ENCODE results near the gene SOCS3. TPM values are rescaled to one million over a fixed set of nuclear protein-coding genes. Genes with fewer than 3 reads are reported as not detected.

SOCS3 gene
- total RNA-seq, 1 donor from 2014 or later = 13.4 TPM

DNA sequence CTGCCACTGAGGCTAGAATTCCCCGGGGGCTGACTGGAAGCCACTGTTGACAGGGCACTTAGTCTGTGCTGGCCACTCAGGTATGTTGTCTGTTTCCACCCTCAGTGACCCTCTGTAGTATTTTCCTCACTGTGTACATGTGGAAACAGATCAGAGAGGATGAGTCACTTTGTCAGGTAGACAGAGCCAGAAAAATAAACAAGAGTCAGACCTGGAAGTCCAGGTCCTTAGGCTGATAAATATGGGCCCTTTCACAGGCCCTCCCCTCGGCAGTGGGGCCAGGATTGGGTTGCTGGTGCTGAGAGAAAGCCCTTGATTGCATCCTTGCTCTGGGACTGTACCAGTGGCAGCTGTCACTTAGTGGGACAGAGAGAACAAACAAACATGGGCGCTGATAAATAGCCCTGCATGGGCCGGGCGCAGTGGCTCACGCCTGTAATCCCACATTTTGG lies 39.8 kb upstream of the SOCS3 start:
- no peak overlapping the region for H3K4me3 ChIP-seq (ENCODE audit: insufficient read depth, low read depth, low read length)
- no peak overlapping the region for H3K27ac ChIP-seq (ENCODE audit: low read depth, low read length)
- no peak overlapping the region for H3K9ac ChIP-seq (ENCODE audit: low read length)
- H2AFZ ChIP-seq (ENCODE audit: low read depth, low read length) = no peak overlapping the region
- H3K4me3 Mint-ChIP-seq (ENCODE audit: unreplicated experiment) = no peak overlapping the region
- no peaks in the 10 kb centered on the region for H3K27me3 ChIP-seq (ENCODE audit: insufficient read depth, low read length)
- H3K4me2 ChIP-seq (ENCODE audit: low read length) = no peak overlapping the region
- DNase-seq (ENCODE audit: low read depth) = no peak
- no peaks in the 10 kb centered on the region for H3K9me3 ChIP-seq (ENCODE audit: insufficient read depth, low read depth, low read length)
- no peak for FAIRE-seq
- peaks cover 28% of the 10 kb centered on the region for H3K36me3 ChIP-seq (ENCODE audit: insufficient read depth, low read length)
- H3K27ac Mint-ChIP-seq (ENCODE audit: unreplicated experiment) = no peak overlapping the region
- no peaks in the 10 kb centered on the region for H3K27me3 Mint-ChIP-seq (ENCODE audit: low read depth, unreplicated experiment)
- H3K36me3 Mint-ChIP-seq (ENCODE audit: low read depth, unreplicated experiment) = peaks cover 43% of the 10 kb centered on the region
- H3K79me2 ChIP-seq (ENCODE audit: insufficient read depth, low read length) = peaks cover 53% of the 10 kb centered on the region
- H3K9me3 Mint-ChIP-seq (ENCODE audit: unreplicated experiment) = no peaks in the 10 kb centered on the region
- H3K4me1 Mint-ChIP-seq (ENCODE audit: low read depth, unreplicated experiment) = peaks cover 42% of the 10 kb centered on the region
- TF ChIP-seq EZH2 (IDR thresholded peaks at IDR 0.05; ENCODE audit: insufficient read depth, low read length) = no peak
- TF ChIP-seq, protein P1, sequence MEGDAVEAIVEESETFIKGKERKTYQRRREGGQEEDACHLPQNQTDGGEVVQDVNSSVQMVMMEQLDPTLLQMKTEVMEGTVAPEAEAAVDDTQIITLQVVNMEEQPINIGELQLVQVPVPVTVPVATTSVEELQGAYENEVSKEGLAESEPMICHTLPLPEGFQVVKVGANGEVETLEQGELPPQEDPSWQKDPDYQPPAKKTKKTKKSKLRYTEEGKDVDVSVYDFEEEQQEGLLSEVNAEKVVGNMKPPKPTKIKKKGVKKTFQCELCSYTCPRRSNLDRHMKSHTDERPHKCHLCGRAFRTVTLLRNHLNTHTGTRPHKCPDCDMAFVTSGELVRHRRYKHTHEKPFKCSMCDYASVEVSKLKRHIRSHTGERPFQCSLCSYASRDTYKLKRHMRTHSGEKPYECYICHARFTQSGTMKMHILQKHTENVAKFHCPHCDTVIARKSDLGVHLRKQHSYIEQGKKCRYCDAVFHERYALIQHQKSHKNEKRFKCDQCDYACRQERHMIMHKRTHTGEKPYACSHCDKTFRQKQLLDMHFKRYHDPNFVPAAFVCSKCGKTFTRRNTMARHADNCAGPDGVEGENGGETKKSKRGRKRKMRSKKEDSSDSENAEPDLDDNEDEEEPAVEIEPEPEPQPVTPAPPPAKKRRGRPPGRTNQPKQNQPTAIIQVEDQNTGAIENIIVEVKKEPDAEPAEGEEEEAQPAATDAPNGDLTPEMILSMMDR (IDR thresholded peaks at IDR 0.05; ENCODE audit: insufficient read depth, low read depth, low read length) = no peak
- peaks cover 70% of the 10 kb centered on the region for H4K20me1 ChIP-seq (ENCODE audit: insufficient read depth, low read length)
- peaks cover 8% of the 10 kb centered on the region for H3K4me1 ChIP-seq (ENCODE audit: insufficient read depth, low read length)

DNA sequence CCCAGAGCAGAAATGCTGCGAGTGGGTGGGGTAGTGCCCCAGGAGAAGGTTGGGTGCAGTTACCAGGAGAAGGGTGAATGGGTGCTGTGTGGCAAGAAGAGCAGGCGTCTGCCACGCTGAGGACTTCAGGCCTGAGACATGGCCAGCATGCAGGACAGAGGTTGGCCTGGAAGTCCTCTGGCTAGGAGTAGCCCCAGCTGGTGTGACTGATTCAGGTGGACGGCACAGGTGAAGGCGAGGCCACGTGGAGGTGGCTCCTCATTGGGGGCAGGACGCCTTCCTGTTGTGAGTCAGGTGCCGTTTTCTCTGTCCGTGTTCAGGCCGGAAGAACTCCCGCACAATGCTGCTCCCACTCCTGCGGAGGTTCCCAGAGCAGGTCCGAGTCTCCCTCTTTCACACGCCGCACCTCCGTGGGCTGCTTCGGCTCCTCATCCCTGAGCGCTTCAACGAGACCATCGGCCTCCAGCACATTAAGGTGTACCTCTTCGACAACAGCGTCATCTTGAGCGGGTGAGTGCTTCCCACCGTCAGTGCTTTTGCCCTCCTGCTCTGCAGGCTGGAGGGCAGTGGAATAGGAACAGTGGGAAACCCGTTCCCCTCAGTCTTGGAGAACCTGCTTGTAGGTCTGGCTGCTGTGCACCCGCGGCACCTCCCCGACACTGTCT lies 39.3 kb upstream of the SOCS3 start:
- H3K9ac ChIP-seq (ENCODE audit: low read length) = no peak overlapping the region
- Mint-ChIP-seq H3K9me3 (ENCODE audit: unreplicated experiment) (no peaks in the 10 kb centered on the region), H3K36me3 (ENCODE audit: low read depth, unreplicated experiment) (peaks cover 40% of the 10 kb centered on the region), H3K4me1 (ENCODE audit: low read depth, unreplicated experiment) (peaks cover 44% of the 10 kb centered on the region), H3K27me3 (ENCODE audit: low read depth, unreplicated experiment) (no peaks in the 10 kb centered on the region), H3K4me3 (ENCODE audit: unreplicated experiment) (no peak overlapping the region), H3K27ac (ENCODE audit: unreplicated experiment) (no peak overlapping the region)
- peaks cover 52% of the 10 kb centered on the region for H3K79me2 ChIP-seq (ENCODE audit: insufficient read depth, low read length)
- no peaks in the 10 kb centered on the region for H3K27me3 ChIP-seq (ENCODE audit: insufficient read depth, low read length)
- peaks cover 67% of the 10 kb centered on the region for H4K20me1 ChIP-seq (ENCODE audit: insufficient read depth, low read length)
- no peak for FAIRE-seq
- TF ChIP-seq EZH2 (IDR thresholded peaks at IDR 0.05; ENCODE audit: insufficient read depth, low read length) = no peak
- TF ChIP-seq, protein P1 (IDR thresholded peaks at IDR 0.05; ENCODE audit: insufficient read depth, low read depth, low read length) = no peak
- no peak overlapping the region for H3K27ac ChIP-seq (ENCODE audit: low read depth, low read length)
- no peak overlapping the region for H2AFZ ChIP-seq (ENCODE audit: low read depth, low read length)
- H3K36me3 ChIP-seq (ENCODE audit: insufficient read depth, low read length) = peaks cover 28% of the 10 kb centered on the region
- H3K4me1 ChIP-seq (ENCODE audit: insufficient read depth, low read length) = peaks cover 8% of the 10 kb centered on the region
- no peaks in the 10 kb centered on the region for H3K9me3 ChIP-seq (ENCODE audit: insufficient read depth, low read depth, low read length)
- no peak for DNase-seq (ENCODE audit: low read depth)
- no peak overlapping the region for H3K4me3 ChIP-seq (ENCODE audit: insufficient read depth, low read depth, low read length)
- H3K4me2 ChIP-seq (ENCODE audit: low read length) = no peak overlapping the region

DNA sequence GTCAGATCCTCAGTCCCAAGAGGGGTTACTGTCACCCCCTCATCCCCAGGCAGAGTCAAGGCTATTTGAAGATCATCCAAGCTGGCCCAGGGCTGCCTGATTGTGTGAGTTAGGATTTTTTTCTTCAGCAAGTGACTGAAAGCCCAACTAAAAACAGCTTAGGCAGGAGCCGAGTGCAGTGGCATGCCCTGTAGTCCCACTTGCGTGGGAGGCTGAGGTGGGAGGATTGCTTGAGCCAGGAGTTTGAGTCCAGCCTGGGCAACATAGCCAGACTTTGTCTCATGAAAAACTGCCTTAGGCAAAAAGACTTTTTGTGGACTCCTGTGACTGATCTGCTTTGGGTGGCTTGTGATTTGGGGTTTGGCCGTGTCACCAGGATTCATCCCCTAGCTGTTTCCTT lies 38.5 kb upstream of the SOCS3 start:
- Mint-ChIP-seq H3K9me3 (ENCODE audit: unreplicated experiment) (no peaks in the 10 kb centered on the region), H3K4me3 (ENCODE audit: unreplicated experiment) (no peak overlapping the region), H3K36me3 (ENCODE audit: low read depth, unreplicated experiment) (peaks cover 38% of the 10 kb centered on the region), H3K27me3 (ENCODE audit: low read depth, unreplicated experiment) (no peaks in the 10 kb centered on the region), H3K27ac (ENCODE audit: unreplicated experiment) (no peak overlapping the region), H3K4me1 (ENCODE audit: low read depth, unreplicated experiment) (peaks cover 47% of the 10 kb centered on the region)
- Histone ChIP-seq H3K4me1 (ENCODE audit: insufficient read depth, low read length) (peaks cover 8% of the 10 kb centered on the region), H3K27ac (ENCODE audit: low read depth, low read length) (no peak overlapping the region), H3K79me2 (ENCODE audit: insufficient read depth, low read length) (peaks cover 53% of the 10 kb centered on the region), H3K27me3 (ENCODE audit: insufficient read depth, low read length) (no peaks in the 10 kb centered on the region), H3K9me3 (ENCODE audit: insufficient read depth, low read depth, low read length) (no peaks in the 10 kb centered on the region), H4K20me1 (ENCODE audit: insufficient read depth, low read length) (peaks cover 71% of the 10 kb centered on the region), H3K4me3 (ENCODE audit: insufficient read depth, low read depth, low read length) (no peak overlapping the region), H3K9ac (ENCODE audit: low read length) (no peak overlapping the region), H3K4me2 (ENCODE audit: low read length) (no peak overlapping the region), H3K36me3 (ENCODE audit: insufficient read depth, low read length) (peaks cover 28% of the 10 kb centered on the region), H2AFZ (ENCODE audit: low read depth, low read length) (no peak overlapping the region)
- FAIRE-seq (no peak), DNase-seq (ENCODE audit: low read depth) (no peak)
- TF ChIP-seq EZH2 (IDR thresholded peaks at IDR 0.05; ENCODE audit: insufficient read depth, low read length) = no peak

Measured in astrocyte (in vitro differentiated cells and primary cell).